ENCODE measurements around the gene OTOF.

OTOF gene

DNA sequence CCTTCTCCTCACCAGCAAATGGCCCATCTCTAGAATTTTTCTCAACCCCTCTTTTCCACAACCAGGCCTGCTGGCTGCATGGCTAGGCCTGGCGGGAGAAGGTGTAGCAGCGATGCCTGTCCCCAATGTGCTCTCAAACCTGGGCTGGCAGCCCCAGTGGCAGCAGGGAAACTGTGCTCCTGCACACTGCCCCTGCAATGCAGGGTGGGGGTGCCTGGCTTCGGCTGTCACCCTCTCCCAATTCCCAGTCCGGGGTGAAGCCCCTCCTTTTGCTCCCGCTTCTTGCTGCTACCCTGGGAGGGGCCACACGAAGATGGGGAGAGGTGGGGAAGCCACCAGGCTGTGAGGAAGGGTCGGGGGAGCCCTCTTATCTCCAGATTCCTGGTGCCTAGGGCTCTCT, 36.1 kb upstream of the OTOF start:
- in situ Hi-C loops (cut with HindIII; ENCODE audit: low sequenced_read_pairs): no loop called here
- DNase-seq (ENCODE audit: low read depth, low spot score): no peak
- no peak overlapping the region for H3K4me3 ChIP-seq (ENCODE audit: low read depth, low read length)
- TF ChIP-seq CTCF (IDR thresholded peaks at IDR 0.05; ENCODE audit: low read depth, low read length): no peak

DNA sequence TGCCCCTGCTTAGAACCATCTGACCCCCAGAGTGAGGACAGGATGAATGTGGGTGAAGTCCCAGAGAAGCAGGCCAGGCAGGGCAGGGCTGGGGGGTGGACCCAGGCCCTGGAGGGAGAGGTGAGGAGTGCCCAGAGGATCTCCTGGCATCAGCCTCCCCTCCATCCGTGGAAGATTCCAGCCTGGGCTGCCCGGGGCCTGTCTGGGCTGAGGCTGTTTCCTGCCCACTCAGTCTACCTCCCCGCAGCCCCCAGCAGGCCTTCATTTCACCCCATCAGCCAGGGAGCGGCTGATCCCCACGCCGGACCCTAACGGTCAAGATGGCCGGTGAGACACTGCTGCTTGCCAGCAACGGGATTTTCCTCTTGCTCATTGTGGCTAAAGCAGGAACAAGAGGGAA, 35.3 kb upstream of the OTOF start:
- no peak for TF ChIP-seq CTCF (IDR thresholded peaks at IDR 0.05; ENCODE audit: low read depth, low read length)
- in situ Hi-C loops (cut with HindIII; ENCODE audit: low sequenced_read_pairs): no loop called here

DNA sequence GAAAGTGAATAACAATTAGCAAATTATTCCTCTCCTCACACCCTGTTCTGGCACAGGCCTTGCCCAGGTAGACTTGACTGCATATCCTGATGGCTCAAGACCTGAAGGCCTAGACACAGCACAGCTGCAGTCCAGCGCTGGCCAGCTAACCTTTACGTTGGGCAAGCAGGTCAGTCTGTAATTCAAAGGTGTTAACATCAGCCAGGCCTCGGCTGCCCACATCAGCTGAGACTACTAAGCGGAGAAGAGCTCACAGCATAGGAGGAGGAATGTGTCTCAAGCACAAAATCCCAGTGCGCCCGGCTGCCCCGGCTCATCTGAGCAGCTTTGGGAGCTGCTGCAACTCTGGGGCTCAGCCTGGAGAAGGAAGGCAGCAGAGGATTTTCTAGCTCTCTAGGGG, 33.5 kb upstream of the OTOF start:
- no peak overlapping the region for H3K4me3 ChIP-seq (ENCODE audit: low read depth, low read length)
- no peak for TF ChIP-seq CTCF (IDR thresholded peaks at IDR 0.05; ENCODE audit: low read depth, low read length)
- in situ Hi-C loops (cut with HindIII; ENCODE audit: low sequenced_read_pairs): no loop called here
- no peak for DNase-seq (ENCODE audit: low read depth, low spot score)

More for the DNA sequence above, 35.3 kb upstream of the OTOF start:
- no peak overlapping the region for H3K4me3 ChIP-seq (ENCODE audit: low read depth, low read length)
- no peak for DNase-seq (ENCODE audit: low read depth, low spot score)

GRCh38 chr2:26510344-26510973, 32.5 kb upstream of the OTOF start:
- no peak for TF ChIP-seq CTCF (IDR thresholded peaks at IDR 0.05; ENCODE audit: low read depth, low read length)
- DNase-seq (ENCODE audit: low read depth, low spot score): no peak
- no peak overlapping the region for H3K4me3 ChIP-seq (ENCODE audit: low read depth, low read length)
- in situ Hi-C loops (cut with HindIII; ENCODE audit: low sequenced_read_pairs): no loop called here

DNA sequence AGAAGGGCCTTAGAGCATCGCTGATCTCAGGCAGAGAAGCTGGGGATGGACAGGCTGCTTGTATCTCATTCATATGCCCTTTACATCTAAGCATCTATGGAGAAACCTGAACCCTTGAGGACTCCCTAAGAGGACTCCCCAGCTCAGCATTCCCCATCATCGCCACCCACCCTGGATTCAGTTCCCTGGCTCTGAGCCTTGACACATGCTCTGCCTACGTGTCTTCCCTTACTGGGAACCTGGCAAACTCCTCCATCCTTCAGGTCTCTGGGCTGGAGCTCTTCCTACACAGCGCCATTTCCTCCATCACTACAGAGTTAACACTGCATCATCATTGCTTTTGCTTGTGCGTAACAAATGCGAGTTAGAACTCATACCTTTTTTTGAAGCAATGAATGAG, 31.2 kb upstream of the OTOF start:
- no peak overlapping the region for H3K4me3 ChIP-seq (ENCODE audit: low read depth, low read length)
- in situ Hi-C loops (cut with HindIII; ENCODE audit: low sequenced_read_pairs): no loop called here
- TF ChIP-seq CTCF (IDR thresholded peaks at IDR 0.05; ENCODE audit: low read depth, low read length): no peak
- DNase-seq (ENCODE audit: low read depth, low spot score): no peak

DNA sequence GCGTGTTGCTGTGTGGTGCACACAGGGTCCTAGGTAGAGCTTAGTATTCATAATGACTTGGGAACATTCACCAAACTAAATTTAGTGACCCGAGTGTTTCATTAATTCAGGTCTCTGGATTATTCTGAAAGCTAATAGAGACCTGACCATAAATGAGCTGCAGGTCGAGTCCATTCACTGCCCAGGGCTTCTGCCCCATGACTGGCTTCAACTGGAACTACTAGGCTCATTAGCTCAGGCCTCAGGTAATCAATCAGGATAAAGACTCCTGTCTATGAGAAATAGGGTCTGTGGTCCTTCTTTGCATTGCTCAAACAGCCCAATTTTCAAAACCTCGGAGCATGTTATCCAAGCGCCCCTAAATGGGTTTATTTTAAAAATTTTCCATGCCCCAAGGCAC, 30.0 kb upstream of the OTOF start:
- DNase-seq (ENCODE audit: low read depth, low spot score): no peak
- TF ChIP-seq CTCF (IDR thresholded peaks at IDR 0.05; ENCODE audit: low read depth, low read length): no peak
- in situ Hi-C loops (cut with HindIII; ENCODE audit: low sequenced_read_pairs): no loop called here
- no peak overlapping the region for H3K4me3 ChIP-seq (ENCODE audit: low read depth, low read length)

- H3K4me3 ChIP-seq (ENCODE audit: low read depth, low read length): no peak overlapping the region
- DNase-seq (ENCODE audit: low read depth, low spot score): no peak
- TF ChIP-seq CTCF (IDR thresholded peaks at IDR 0.05; ENCODE audit: low read depth, low read length): no peak
- in situ Hi-C loops (cut with HindIII; ENCODE audit: low sequenced_read_pairs): no loop called here
These were observed 29.2 kb upstream of the OTOF start for GRCh38 chr2:26507088-26507487.
